HL-60 (cell line): ENCODE results near the gene MYO5C.
A peak's percentile ranks its signal among the peaks of the same experiment; 100 is the strongest.

ENCODE experiments used
- DNase-seq, 2 experiments: peaks; one replicate each; pipeline ENCODE4 v3.0.0-alpha.2; 2010 to 2020; ENCODE audit warnings: low read depth in 1 of 2, low spot score in 1 of 2
- H3K27ac ChIP-seq: fragments of 250-450 bp; sonication (Bioruptor Pico); replicated peaks from 2 replicates; pipeline ENCODE4 v1.5.1; 2020; ENCODE audit warnings: mild to moderate bottlenecking, moderate library complexity
- H3K27me3 ChIP-seq: fragments of 250-450 bp; sonication (Bioruptor Pico); 2 replicates; pipeline ENCODE4 v1.5.1; 2021; ENCODE audit warnings: mild to moderate bottlenecking, moderate library complexity; ENCODE audit not compliant: insufficient read depth, poor library complexity, severe bottlenecking
- H3K4me3 ChIP-seq: replicated peaks from 2 replicates; pipeline ENCODE4 v1.5.1; 2011; ENCODE audit warnings: mild to moderate bottlenecking, control low read depth, low read length; ENCODE audit not compliant: insufficient read depth
- CTCF ChIP-seq: IDR thresholded peaks from one replicate; pipeline ENCODE4 v1.5.1; 2011; ENCODE audit warnings: low read length, control low read depth, inconsistent platforms; ENCODE audit not compliant: insufficient read depth
- GABPA ChIP-seq: IDR thresholded peaks from 2 replicates; pipeline ENCODE4 v1.6.1; 2012; ENCODE audit warnings: low read depth
- POLR2AphosphoS5 ChIP-seq: IDR thresholded peaks from 2 replicates; pipeline ENCODE4 v1.6.1; 2012; ENCODE audit warnings: low read depth
- REST ChIP-seq: IDR thresholded peaks from 2 replicates; pipeline ENCODE4 v1.6.1; 2012; ENCODE audit warnings: low read depth; ENCODE audit not compliant: insufficient replicate concordance
- SPI1 ChIP-seq: IDR thresholded peaks from 2 replicates; pipeline ENCODE4 v1.6.1; 2012; ENCODE audit warnings: low read depth, mild to moderate bottlenecking, borderline replicate concordance

MYO5C gene

DNA sequence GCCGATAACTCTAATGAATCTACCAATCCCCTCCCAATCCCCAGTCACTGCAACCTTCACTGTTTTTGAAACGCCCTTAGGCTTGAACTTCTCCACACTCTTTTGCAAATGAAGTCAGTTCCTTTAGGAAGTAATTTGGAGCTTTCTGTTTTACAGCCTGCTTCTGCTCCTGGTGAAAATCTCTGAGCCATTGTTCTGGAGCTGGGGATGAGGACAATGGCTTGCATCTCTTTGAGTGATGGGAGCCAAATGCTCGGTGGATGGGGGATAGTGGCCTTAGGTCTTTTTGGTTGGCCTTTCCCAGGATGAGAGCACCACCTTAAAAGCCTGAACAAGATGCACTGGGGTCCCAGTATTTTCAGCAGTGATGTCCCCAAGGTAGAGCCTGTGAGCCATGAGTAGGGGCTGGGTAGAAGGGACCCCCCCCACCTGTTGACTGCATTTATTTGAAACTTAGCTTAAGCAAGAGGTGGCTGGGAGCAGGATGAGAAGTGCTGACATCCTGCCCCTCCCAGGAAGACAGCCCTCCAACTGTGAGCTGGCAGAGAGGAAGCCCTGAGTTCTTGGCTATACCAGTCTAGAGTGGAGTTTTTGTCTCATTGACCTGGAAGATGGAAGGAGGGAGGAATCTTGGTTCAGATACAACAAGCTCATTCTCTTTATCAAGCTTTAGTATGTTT is 7.6 kb upstream of the MYO5C start:
- TF ChIP-seq SPI1: no peak
- TF ChIP-seq GABPA: no peak
- no peak for TF ChIP-seq CTCF
- TF ChIP-seq POLR2AphosphoS5: no peak
- TF ChIP-seq REST: no peak
- Histone ChIP-seq H3K27me3 (no peaks in the 10 kb centered on the region), H3K27ac (no peak overlapping the region), H3K4me3 (no peak overlapping the region)
- no peak for DNase-seq

DNA sequence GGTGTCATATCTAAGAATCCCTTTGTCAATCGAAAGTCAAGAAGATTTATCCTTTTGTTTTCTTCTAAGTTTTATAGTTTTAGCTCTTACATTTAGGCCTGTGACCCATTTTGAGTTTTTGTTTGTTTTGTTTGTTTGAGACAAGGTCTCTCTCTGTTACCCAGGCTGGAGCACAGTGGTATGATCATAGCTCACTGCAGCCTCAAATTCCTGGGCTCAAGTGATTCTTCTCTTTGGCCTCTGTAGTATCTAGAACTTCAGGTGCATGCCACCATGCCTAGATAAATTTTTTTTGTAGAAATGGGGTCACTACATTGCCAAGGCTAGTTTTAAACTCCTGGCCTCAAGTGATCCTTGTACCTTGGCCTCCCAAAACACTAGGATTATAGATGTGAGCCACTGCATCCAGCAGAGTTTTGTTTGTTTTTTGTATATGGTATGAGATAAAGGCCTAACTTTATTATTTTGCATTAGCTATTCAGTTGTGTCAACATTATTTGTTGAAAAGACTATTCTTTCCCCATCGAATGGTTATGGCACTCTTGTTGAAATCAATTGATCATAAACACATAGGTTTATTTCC is 5.8 kb upstream of the MYO5C start:
- no peak for DNase-seq
- H3K27ac ChIP-seq: no peak overlapping the region
- TF ChIP-seq SPI1: no peak
- TF ChIP-seq REST: no peak
- TF ChIP-seq GABPA: no peak
- no peak for TF ChIP-seq CTCF
- no peak for TF ChIP-seq POLR2AphosphoS5
- no peak overlapping the region for H3K4me3 ChIP-seq
- peaks cover 2% of the 10 kb centered on the region for H3K27me3 ChIP-seq

GRCh38 chr15:52294881-52295420 is 653 bp downstream of the MYO5C start:
- Histone ChIP-seq H3K27me3 (peaks cover 18% of the 10 kb centered on the region), H3K4me3 (peak overlapping the region; percentile 33; the same call in 1 of the 2 replicates), H3K27ac (no peak overlapping the region)
- no peak for TF ChIP-seq POLR2AphosphoS5
- no peak for TF ChIP-seq GABPA
- TF ChIP-seq CTCF: no peak
- no peak for TF ChIP-seq SPI1
- TF ChIP-seq REST: no peak
- no peak for DNase-seq
